Measurements from ENCODE around the gene GPR137B.

DNA sequence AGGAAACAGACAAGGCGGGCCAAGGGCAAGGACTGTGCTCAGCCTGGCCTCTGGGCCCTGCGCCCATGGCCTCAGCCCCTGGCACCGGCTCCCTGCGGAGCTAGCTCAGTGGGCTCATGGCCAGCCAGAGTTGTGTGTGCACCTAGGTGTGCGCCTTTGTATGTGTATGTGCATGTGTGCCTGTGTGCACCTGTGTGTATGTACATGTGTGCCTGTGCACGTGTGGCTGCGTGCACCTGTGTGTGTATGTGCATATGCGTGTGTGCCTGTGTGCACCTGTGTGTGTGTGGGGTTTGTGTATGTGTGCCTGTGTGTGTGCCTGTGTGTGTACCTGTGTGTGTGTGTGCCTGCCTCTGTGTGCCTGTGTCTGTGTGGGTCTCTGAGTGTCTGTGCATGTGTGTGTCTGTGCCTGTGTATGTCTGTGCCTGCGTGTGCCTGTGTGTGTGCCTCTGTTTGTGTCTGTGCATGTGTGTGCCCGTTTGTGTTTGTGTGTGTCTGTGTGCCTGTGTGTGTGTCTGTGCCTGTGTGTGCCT lies 7.4 kb downstream of the GPR137B start:
- TF ChIP-seq, protein P1, sequence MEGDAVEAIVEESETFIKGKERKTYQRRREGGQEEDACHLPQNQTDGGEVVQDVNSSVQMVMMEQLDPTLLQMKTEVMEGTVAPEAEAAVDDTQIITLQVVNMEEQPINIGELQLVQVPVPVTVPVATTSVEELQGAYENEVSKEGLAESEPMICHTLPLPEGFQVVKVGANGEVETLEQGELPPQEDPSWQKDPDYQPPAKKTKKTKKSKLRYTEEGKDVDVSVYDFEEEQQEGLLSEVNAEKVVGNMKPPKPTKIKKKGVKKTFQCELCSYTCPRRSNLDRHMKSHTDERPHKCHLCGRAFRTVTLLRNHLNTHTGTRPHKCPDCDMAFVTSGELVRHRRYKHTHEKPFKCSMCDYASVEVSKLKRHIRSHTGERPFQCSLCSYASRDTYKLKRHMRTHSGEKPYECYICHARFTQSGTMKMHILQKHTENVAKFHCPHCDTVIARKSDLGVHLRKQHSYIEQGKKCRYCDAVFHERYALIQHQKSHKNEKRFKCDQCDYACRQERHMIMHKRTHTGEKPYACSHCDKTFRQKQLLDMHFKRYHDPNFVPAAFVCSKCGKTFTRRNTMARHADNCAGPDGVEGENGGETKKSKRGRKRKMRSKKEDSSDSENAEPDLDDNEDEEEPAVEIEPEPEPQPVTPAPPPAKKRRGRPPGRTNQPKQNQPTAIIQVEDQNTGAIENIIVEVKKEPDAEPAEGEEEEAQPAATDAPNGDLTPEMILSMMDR (IDR thresholded peaks at IDR 0.05), result no peak
- TF ChIP-seq ZFX (IDR thresholded peaks at IDR 0.05; ENCODE audit: borderline replicate concordance), result no peak
